ENCODE data around the gene HEATR3.

The HEATR3 gene

DNA sequence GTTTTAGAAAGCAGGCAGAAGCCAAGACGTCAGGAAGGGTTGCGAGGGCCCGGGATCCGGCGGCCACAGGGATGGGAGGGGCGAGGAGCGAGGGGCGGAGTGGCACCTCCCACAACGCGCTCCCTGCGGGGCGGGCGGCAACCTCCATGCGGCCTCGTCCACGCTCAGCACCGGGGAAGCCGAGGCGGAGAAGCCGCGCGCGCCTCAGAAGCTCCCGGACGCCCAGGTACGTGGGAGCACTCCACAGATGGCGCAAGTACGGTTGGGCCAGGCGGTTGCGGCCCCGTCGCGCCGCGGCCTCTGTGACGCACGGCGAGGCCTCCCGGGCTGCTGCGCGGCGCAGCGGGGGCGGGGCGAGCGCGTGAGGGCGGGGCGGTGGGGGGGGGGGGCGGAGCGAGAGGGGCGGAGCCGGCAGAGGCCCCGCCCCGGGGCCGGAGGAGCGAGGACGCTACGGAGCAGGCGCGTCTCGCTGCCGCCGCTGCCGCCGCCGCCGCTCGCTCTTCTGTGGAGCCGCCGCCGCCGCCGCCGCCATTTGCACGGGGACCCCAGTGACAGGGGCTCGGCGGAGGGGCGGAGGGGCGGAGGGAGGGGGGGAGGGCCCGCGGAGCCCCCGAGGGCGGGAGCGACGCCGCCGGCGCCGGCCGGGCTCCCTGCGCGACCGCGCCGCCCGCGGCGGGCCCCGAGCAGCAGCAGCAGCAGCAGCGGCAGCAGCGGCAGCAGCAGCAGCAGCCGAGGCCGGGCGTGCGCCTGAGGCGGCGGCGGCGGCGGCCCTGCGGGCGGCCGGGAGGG is 87.2 kb downstream of the HEATR3 start, which contains the start of gene TENT4B:
TSS of gene TENT4B (plus strand) at position 500 of the 789 bp plus-strand sequence. CDS start 316 bp downstream, outside the sequence.
- peak; percentile 74 to 82 (median 80) for DNase-seq (ENCODE audit: low read depth in 3 of 3)

DNA sequence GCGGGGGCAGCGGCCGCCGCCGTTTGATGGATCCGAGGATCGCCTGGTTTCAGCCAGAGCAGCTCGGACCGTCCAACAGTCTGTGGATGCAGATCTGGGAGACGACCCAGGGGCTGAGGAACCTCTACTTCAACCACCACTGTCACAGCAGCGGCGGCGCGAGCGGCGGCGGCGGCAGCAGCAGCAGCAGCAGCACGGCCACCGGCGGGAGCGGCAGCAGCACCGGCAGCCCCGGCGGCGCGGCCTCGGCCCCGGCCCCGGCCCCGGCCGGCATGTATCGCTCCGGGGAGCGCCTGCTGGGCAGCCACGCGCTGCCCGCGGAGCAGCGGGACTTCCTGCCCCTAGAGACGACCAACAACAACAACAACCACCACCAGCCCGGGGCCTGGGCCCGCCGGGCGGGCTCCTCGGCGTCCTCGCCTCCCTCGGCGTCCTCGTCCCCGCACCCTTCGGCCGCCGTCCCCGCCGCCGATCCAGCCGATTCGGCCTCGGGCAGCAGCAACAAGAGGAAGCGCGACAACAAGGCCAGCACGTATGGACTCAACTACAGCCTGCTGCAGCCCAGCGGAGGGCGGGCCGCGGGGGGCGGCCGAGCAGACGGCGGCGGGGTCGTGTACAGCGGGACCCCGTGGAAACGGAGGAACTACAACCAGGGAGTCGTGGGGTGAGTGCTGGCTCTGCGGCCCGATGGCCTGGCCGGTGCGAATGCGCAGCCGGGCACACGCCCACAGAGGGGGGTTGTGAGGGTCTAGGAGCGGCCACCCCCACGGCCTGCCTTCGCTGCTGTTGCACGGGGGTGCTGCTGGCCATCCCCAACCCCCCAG is 88.0 kb downstream of the HEATR3 start:
- DNase-seq (ENCODE audit: low read depth in 3 of 3): no peak

DNA sequence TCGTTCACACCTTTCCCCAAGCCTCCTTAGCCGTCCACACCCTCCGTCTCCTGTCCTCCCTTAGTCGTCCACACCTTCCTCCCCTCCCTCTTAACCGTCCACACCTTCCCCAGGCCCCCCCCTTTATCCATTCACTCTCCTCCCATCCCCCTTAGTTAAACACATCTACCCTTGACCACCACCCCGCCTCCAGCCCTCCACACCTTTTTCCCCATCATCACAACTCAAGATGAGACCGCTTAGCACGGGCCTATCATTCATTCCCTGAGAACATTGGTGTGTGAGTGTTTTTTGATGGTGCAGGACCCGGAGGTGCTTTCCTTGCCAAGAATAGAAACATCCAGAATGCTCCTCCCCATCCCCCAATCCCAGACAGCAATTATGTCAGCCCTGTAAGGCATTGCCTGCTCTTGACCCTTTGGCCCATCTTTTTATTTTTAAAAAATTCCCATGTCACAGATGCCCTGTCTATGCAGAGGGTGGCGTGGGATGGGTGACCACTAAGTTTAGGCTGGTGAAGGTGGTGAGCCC is 88.7 kb downstream of the HEATR3 start:
- no peak for DNase-seq (ENCODE audit: low read depth in 3 of 3)

DNA sequence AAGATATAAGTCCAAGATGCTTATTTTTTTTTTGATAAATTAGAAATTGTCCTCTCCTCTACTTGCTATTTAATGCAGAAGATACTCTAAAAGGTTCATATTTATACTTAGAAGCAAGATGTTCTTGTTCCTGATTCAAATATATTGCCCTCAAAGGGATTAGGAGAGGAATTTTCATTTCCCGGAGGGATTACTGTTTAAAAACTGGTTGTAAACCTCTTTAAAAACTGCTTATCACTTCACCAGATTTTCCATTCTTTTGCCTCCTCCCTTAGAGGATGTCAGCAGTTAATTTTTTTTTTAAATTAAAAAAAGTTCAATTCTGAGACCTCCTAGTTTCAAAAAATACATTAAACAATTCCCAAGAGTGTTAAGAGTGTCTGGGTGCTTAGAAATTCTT is 90.2 kb downstream of the HEATR3 start:
- DNase-seq (ENCODE audit: low read depth in 3 of 3): no peak
